ENCODE data around the gene BRD3OS.

The BRD3OS gene

DNA sequence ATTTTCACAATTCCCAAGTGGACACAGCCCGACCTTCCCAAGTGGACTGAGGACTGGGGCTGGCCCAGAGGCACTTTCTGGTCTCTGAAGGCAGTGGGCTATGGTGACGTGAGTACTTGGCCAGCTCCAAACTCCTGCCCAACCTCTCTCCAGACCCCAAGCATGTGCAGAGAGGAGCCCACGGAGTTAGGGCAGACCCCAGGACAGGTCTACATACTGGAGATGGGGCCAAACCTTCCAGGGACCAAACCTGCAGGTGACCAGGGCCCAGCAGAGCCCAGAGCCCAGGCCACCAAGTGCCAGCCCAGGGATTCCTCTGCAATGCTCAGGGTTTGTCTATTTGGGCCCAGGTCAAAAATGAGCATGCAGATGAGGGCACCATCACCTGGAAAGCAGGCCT is 27.2 kb downstream of the BRD3OS start:
- DNase-seq (ENCODE audit: low read depth) = no peak

DNA sequence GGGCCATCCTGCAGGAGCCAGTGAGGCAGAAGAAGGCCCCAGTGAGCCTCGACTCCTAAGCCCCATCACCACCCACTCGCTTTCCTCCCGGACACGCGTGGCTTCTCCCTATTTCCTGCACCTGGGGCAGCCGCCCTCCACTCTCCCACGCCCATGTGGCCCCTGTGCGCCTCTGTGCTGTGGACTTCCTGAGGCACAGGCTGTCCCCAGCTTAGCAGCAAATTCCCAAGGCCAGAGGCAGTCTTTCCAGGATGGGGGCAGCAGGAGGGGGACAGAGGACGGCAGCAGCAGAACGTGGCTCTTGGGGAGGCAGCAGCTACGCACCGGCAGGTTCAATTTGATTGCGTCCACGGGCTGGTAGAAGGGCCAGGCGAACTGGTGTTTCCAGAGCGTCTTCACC is 27.7 kb downstream of the BRD3OS start:
- DNase-seq (ENCODE audit: low read depth) = no peak

DNA sequence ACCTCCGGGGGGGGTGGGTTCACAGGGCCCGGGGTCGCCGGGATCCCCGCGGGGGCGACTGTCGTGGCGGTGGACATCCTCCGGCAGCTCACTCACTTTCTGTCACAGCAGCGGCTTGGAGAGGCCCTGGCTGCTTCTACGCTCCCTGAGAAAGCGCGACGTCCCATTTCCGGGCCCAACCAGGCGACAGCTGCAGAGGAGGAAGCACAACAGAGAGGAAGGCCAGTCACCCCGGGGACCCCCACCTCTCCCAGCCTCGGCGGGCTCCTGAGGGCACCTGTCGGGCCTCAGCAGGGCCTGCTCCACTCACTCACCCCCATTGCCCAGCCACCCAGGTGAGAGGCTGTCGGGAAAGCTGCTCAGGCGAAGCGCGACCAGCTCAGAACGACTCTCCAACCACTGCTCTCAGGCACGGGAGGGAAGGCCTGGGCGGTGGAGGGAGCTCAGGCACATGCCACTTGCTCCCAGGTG is 28.2 kb downstream of the BRD3OS start:
- no peak for DNase-seq (ENCODE audit: low read depth)

DNA sequence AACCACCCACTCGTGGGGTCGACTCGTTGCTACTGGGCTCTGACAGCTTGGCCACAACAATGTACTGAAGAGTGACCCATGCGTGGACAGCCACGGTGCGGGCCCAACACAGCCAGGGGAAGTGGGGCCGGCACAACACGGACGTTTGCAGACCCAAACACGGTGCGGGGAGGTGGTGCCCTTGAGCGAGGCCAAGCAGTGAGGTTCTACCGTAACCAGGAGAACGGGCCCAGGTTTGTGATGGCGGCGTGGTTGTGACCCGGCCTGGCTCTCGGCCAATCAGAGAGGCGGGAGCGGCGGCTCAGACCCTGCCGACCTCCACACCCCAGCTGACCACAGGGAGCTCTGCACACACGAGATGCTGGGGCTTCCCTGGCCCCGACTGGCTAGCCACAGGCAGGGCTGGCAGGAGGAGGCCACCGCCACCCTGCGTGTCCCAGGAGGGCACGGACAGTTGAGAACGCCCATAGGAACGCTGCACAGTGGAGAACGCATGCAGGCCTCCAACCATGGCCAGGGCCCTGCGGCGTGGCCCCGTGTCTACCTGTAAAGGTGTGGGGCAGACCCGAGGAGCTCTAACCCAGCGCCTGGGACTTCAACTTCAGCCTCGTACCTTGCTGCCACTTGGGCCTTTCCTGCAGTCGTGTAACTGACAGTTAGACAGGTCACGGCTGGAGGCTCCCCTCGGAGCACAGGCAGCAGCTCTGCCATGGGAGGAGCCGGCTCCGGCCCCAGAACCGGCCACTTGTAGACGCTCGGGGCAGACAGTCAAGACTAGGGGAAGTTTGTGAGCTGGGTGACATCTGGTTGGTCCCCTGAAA is 28.9 kb downstream of the BRD3OS start:
- no peak for DNase-seq (ENCODE audit: low read depth)

DNA sequence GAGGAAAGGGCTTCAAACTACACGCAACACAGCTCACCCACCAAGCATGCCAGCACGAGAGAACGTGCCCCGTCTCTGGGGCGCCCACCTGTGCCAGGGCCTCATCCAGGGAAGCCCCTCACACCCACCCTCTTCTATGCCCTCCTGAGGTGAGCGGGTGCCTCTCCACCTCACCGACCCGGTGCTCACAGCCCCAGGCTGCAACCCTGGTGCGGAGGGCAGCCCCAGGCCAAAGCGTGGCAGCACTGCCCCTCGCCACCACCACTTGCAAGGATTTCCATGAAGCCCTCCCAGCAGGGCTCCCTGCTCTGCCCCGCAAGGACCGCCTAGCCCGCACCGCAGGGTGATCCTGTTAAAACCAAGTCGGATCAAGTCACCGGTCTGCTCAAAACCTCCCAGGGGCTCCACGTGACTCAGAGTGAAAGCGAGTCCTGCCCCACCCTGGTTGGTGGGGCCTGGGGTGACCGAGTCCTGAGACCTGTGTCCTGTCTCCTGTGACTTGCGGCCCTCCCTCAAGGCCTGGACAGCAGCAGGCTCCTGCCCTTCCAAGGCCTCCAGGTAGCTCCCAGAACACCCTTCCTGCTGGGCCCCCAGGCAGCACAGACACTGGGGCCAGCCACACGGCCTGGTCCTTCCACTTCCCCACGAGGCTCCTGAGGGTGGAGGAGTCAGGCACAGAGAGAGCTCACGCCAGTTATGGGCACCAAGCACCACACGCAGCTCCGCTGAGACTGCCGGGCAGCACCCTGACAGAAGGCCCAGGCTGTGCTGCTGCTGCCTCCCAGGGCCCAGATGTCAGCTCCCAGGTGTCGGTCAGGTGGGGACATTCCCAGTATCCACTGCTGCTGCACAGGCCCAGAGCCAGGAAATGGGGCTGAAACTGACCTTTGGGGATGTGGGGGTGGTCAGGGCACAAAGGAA is 29.9 kb downstream of the BRD3OS start:
- no peak for DNase-seq (ENCODE audit: low read depth)

DNA sequence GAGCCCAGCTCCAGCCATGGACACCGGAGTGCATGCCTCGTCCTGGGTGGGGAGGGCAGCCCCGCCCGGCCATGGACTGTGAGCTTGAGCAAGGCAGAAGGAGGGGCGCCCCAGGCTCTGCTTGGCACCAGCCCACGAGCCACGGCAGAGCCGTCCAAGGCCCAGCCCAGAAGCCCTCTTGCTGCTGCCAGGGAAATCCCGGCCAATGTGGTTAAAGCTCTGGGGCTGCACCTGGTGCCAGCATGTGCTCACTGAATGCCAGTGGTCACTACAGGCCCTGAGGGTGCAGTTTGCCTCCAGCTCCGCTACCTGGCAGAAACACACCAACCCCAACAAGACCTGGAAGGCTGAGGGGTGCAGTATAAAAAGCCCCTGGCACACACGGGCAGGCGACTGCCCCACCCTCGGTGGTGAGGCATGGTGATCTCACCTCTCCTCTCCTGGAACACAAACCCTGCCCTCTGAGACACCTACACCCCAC is 30.7 kb downstream of the BRD3OS start:
- DNase-seq (ENCODE audit: low read depth) = peak; percentile 56

DNA sequence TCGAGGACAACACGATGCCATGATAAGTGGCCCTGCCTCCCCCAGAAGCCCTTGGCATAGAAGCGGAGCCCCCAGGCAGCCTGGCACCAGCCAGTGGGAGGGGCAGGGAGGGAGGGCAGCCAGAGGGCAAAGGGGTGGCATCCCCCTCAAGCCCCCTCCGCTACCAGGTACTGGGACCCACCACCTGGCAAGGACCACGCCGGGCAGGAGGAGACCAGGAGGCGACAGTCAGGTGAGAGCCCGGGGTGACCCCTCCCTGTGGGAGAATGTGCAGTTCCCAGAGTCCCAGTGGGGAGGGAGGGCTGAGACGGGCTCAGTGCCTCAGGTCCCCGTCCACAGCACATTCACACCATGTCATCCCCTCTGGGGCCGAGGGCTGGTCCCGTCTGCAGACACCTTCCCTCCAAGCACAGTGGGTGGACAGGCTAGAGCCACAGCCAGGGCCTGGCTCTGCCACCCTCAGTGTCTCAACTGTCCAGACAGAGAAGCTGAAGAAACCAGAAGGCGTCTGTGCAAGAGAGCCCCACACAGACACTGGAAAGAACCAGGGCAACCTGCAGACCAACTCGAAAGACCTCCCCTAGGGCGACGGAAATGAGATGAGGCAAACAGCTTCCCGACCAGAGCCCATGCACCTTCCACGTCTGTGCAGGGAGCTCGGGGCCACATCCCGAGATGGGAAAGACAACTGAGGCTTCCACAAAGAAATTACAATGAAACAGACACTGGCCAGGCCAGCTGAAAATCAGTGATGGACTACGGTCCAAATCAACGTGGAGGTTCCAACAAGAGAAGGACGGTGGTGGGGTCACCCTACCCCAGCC is 31.4 kb downstream of the BRD3OS start:
- no peak for DNase-seq (ENCODE audit: low read depth)

DNA sequence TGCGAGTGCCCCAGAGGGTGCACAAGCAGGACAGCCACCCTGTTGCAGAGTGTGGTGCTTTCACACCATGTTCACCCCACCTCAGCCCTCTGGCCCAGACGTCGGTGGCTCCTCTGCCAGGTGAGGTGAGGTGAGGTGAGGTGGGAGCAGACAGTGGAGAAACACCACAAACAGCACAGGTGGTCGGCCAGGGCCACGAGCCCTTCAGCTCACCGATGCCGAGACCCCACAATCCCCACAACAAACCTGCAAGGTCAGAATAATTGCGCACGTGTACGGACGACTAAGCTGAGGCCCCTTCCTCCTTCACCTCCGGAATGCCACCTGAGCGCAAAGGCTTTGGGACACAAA is 32.0 kb downstream of the BRD3OS start:
- no peak for DNase-seq (ENCODE audit: low read depth)

DNA sequence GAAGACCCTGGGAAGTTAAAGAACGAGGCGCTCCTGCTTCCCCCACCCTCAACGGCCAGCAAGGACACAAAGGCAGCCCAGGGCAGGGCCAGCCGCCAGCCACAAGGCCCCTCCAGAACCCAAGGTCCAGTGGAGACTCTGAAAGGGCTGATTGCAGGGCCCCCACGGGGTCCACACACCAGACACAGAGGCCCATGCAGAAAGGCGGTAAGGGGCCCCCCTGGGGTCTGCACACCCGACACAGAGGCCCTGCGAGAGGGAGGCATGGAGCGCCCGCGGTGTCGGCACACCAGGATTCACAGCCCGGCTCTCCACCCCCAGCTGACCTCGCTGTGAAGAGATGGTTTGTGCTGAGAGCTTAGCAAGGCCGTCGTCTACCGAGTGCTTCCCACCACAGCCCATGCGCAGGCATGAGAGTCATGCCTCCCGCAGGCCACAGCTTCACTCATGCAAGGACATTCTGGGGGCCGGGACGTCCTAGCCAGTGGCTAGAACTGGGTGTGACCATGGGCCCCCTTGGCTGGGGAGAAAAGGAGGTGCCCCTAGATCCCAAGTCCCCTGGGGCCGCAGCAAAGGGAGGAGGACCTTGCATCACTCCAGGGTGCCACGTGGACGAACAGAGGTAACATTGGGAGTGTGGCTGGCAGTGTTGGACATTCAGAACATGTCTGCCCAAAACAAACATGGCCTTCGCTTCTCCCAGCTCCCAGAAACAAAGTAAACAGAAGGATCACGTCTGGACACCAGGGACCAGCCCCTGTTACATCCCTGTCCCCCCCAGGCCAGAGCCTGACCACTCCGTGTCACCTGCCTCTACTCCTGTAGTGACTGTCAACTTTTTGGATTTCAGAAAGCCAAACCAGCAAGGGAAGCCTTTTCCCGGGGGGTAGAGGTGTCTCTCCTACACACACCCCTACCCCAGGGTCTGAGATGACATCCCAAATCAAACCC is 32.7 kb downstream of the BRD3OS start:
- DNase-seq (ENCODE audit: low read depth) = no peak

DNA sequence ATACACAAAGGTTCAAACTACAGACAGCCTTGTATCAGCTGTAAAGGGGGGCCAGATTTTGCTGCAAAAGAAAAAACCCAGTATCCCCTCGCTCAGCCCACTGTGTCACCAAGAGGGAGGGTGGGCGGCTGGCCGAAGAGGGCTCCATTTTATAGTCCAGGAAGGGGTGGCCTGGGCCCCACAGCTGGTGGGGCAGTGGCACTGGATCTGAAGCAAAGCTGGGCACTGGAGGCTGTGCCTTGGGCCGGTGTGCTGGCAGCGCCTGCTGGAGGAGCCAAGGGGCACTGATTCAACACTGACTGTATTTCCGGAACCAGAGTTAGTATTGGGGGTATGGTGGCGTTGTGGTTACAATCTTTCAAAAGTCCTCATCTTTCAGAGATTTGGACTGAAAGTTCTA is 33.4 kb downstream of the BRD3OS start:
- DNase-seq (ENCODE audit: low read depth) = no peak

DNA sequence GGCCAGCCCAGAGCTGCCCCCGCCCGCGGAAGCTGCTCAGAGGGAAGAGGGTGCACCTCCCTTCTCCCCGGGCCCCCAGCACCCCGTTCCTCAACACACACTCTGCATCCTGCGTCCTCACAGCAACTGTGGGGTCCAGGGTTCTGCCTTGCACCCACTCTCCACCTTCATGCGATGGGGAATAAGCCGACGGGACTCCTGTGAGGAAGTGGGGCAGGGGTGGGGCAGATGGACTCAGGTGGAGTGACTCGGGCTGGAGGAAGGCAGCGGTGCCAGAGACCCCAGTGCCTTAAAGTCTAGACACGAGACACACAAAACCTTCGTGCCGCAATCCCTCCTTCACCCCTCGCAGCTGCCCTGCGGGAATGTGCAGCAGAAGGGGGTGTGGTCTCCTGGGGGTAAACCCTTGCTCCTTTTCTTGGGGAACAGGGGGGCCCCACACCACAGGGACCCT is 33.9 kb downstream of the BRD3OS start:
- no peak for DNase-seq (ENCODE audit: low read depth)

DNA sequence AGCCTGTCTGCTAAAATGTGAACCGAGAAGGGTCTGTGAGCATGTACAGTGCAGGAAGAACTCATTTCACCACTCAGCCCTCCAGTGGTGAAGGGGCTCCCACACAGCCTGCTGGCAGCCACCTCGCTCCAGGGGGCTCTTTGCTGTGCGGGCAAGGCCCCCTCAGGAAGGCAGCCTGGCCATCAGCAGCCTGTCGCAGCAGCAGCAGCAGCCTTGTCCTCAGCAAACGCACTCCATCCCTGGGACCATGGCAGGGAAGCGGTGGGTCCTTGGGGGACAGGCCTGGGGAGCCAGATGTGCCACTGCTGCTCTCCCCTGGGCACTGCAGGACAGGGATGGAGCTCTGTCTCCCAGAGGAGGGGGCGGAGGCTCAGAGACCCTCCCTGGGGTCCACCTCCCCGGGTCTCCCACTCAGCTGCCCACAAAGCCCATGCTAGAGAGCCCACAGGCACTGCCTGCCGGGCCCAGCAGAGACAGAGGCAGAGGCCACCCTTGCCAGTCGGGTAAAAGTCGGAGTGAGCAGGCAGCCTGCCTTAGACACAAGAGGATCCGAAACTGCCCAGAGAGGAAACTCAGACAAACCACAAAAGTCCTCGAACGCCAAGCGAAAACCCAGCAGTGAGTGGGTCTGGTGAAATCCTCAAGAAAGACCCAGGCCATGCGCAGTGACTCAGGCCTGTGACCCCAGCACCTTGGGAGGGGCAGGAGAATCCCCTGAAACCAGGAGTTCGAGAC is 34.5 kb downstream of the BRD3OS start:
- no peak for DNase-seq (ENCODE audit: low read depth)

DNA sequence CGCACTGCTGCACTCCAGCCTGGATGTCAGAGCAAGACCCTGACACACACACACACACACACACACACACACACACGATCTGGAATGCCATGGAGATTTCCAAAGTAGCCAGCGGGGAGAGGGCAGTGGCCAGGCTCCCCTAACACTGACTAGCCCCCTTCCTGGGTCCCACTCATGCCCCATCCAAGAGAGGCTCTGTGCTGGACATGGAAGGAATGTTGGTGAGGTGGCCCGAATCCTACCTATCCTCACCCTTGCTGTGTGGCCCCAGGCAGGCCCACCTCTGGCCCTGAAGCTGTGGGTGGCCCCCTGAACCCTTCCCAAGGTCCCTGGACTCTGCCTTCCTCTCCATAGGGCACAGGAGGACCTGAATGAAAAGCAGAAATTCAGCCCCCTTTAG is 35.3 kb downstream of the BRD3OS start:
- DNase-seq (ENCODE audit: low read depth) = no peak

DNA sequence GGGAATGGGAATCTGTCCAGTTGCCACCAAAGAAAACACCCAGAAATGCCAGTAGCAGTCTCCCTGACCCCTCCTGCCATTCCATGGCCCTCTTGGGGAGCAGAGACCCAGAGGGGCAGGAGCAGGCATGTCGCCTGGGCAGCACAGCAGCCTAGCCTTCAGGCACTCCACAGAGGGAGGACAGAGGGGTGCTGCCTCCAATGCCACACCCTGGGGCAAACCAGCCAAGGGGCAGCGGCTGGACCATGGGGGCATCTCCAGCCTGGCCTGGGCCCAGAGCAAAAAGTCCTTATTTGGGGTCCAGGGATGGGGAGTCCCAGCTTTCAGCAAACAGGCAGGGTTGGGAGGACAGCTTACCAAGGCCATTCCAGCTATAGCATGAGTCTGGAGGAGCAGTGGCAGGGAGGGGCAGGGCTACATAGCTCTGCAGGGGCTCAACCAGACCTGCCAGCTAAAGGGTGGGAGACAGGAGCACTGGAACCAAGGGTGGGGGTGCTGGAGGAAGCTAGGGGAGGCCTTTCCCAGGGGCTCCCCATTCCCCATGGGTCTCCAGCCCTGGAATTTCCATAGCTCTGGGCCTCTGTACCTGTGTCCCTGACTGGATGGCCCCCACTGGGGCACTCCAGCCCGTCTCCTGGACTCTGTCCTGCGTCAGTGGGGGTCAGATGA is 35.9 kb downstream of the BRD3OS start:
- no peak for DNase-seq (ENCODE audit: low read depth)

DNA sequence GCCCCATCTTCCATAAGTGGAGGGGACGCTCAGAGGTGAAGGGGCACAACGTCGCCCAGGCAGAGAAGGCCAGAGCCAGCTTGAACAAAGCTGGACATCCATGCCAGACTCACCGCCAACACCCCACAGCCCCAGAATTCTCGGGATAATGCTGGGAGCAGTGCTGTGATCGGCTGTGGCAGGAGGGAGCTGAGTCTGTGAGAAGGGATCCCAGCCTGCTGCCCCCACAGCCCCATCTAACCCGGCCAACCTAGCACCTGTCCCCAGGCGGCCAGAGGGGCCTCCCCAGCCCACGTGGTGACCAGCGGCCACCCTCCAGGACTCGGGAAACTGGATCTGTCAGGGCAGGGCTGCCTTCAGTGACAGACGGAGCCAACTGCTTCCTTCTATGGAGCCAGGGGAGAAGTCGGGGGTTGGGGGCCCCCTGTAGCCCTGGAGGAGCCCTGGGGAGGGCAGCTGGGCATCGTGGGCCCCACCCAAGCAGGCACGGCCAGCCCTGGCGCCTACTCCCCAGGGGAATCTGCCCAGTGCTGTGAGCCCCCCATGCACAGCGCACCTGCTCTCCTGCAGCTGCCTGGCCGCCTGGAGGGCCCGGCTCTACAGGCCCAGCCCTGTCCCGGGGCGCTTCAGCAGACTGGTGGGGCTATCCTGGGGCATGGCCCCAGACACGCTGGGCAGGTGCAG is 36.5 kb downstream of the BRD3OS start:
- no peak for DNase-seq (ENCODE audit: low read depth)

DNA sequence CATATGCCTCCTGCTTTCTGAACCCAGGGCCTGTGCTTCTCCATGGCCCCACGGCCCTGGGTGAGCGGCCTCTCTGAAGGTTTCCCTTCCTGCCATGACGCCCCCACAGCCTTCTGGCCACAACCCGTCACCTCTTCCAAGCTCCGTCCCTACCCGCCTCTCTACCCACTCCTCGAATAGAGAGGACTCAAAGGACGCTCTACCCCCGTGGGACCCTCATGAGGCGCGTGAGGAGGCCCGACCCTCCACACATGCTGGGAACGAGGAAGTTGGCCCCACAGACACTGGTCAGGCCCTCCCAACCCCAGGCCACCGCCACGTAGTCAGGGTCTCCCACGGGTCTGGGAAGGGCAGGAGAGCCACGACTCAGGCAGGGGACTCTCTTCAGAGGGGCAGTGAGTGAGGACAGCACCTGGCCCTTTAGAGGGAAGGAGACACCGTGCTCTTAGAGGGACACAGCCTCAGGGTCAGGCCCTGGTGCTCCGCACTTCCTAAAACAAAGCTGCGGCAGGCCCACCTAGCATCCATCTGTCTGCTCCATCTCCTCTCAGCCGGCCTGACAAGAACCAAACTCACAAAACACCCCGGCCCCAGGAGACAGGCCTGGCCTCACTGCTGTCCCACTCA is 37.3 kb downstream of the BRD3OS start:
- DNase-seq (ENCODE audit: low read depth) = no peak

DNA sequence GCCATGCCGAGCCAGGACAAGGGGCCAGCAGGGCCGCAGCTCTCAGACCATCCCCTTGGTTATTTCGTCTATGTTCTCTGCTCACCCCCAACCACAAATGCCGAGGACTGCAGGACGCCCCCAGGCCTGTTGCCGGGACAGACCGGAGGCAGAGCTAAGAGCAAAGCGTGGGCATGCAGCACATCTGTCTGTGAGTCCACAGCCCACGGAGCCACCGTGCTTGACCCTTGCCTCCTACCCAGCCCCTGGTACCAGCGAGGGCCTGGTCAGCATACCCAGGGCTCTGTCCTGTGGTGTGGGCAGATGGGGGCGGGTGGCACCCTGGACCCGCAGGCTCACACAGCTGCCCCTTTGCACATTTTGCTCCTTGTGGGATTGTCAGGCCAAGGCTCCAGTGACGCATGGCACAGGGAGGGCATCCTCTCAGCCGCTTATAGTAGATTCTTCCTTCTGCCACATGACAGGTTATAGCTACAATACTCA is 37.8 kb downstream of the BRD3OS start:
- DNase-seq (ENCODE audit: low read depth) = no peak

Data from GM04503 (cell line).